Measurements from ENCODE around the gene ARSG.
"Not testable (repeated sequence)": the region's sequence is repeated elsewhere in the genome, so short reads cannot be mapped to it uniquely, and the experiment has no call there.

Gene ARSG

DNA sequence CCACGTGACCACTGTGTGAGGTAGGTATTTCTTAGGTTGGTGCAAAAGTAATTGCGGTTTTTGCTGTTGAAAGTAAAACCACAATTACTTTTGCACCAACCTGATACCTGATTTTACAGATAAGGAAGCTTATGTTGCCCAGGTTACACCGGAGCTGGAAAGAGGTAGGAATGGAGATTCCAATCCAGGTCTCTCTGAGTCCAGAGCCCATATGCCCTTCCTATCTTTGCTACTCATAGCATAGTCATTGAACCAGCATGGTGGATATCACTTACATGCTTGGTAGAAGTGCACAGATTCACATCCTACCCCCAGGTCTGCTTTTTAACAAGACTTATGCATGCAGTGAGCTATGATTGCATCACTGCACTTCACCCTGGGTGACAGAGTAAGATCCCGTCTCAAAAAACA is 61.8 kb downstream of the ARSG start:
- TF ChIP-seq, protein P1, sequence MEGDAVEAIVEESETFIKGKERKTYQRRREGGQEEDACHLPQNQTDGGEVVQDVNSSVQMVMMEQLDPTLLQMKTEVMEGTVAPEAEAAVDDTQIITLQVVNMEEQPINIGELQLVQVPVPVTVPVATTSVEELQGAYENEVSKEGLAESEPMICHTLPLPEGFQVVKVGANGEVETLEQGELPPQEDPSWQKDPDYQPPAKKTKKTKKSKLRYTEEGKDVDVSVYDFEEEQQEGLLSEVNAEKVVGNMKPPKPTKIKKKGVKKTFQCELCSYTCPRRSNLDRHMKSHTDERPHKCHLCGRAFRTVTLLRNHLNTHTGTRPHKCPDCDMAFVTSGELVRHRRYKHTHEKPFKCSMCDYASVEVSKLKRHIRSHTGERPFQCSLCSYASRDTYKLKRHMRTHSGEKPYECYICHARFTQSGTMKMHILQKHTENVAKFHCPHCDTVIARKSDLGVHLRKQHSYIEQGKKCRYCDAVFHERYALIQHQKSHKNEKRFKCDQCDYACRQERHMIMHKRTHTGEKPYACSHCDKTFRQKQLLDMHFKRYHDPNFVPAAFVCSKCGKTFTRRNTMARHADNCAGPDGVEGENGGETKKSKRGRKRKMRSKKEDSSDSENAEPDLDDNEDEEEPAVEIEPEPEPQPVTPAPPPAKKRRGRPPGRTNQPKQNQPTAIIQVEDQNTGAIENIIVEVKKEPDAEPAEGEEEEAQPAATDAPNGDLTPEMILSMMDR (IDR thresholded peaks at IDR 0.05; ENCODE audit: low read depth, low read length), result no peak
- TF ChIP-seq MYC (IDR thresholded peaks at IDR 0.05; ENCODE audit: low read depth, low read length), result no peak
- no peak for TF ChIP-seq POLR2A (IDR thresholded peaks at IDR 0.05; ENCODE audit: extremely low read depth, insufficient read length)
- H3K4me3 ChIP-seq (ENCODE audit: low read depth, low read length), result no peak overlapping the region
- peak; percentile 33 for DNase-seq (ENCODE audit: low read depth)

DNA sequence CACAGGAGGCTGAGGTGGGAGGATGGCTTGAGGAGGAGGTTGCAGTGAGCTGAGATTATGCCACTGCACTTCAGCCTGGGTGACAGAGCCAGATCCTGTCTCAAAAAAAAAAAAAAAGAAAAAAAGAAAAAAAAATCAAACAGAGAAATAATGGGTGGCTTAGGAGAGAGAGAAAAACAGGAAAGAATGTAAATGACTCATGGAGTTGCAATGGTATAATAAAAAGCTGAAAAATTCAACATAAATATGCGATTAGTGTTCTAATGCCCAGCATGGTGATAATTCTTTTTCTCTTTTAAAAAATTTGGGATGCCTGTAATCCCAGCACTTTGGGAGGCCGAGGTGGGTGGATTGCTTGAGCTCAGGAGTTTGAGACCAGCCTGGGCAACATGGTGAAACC is 63.0 kb downstream of the ARSG start:
- DNase-seq (ENCODE audit: low read depth); H3K4me3 ChIP-seq (ENCODE audit: low read depth, low read length): not testable (repeated sequence)

DNA sequence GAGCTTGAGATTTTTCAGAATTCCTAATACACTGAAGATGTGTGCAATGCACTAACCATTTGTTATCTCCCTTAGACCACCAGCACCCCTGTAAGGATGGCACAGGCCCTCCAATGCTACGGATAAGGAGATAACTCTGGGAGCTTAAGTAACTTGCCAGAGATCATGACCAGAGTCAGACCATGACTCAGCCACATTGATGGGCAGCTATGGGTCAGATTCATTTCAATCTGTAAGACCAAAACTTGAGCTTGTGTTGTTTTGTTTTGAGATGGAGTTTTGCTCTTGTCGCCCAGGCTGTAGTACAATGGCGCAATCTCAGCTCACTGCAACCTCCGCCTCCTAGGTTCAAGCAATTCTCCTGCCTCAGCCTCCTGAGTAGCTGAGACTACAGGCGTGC is 63.8 kb downstream of the ARSG start:
- not testable (repeated sequence) for H3K4me3 ChIP-seq (ENCODE audit: low read depth, low read length)
- DNase-seq (ENCODE audit: low read depth), result peak; percentile 35

- TF ChIP-seq, protein P2, sequence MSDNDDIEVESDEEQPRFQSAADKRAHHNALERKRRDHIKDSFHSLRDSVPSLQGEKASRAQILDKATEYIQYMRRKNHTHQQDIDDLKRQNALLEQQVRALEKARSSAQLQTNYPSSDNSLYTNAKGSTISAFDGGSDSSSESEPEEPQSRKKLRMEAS (IDR thresholded peaks at IDR 0.05; ENCODE audit: low read depth, low read length), result peak; percentile 66
- TF ChIP-seq POLR2A (IDR thresholded peaks at IDR 0.05; ENCODE audit: extremely low read depth, insufficient read length) (no peak), MYC (IDR thresholded peaks at IDR 0.05; ENCODE audit: low read depth, low read length) (peak; percentile 47; the same call in 1 of the 2 replicates)
- TF ChIP-seq, protein P1 (IDR thresholded peaks at IDR 0.05; ENCODE audit: low read depth, low read length), result no peak
- peak overlapping the region; percentile 59 for H3K4me3 ChIP-seq (ENCODE audit: low read depth, low read length)
- DNase-seq (ENCODE audit: low read depth), result peak; percentile 92
These were observed 65.2 kb downstream of the ARSG start for GRCh38 chr17:68356520-68356919.

GRCh38 chr17:68356949-68357455 is 65.7 kb downstream of the ARSG start:
- H3K4me3 ChIP-seq (ENCODE audit: low read depth, low read length), result peak overlapping the region; percentile 59

GRCh38 chr17:68357886-68358285 is 66.6 kb downstream of the ARSG start:
- DNase-seq (ENCODE audit: low read depth), result no peak
- H3K4me3 ChIP-seq (ENCODE audit: low read depth, low read length), result peak overlapping the region; percentile 59
- TF ChIP-seq POLR2A (IDR thresholded peaks at IDR 0.05; ENCODE audit: extremely low read depth, insufficient read length) (no peak), MYC (IDR thresholded peaks at IDR 0.05; ENCODE audit: low read depth, low read length) (no peak)
- TF ChIP-seq, protein P1 (IDR thresholded peaks at IDR 0.05; ENCODE audit: low read depth, low read length), result no peak
- TF ChIP-seq, protein P2 (IDR thresholded peaks at IDR 0.05; ENCODE audit: low read depth, low read length), result no peak

More at GRCh38 chr17:68356949-68357455, 65.7 kb downstream of the ARSG start:
- no peak for TF ChIP-seq POLR2A (IDR thresholded peaks at IDR 0.05; ENCODE audit: extremely low read depth, insufficient read length)
- TF ChIP-seq, protein P2 (IDR thresholded peaks at IDR 0.05; ENCODE audit: low read depth, low read length), result no peak
- TF ChIP-seq MYC (IDR thresholded peaks at IDR 0.05; ENCODE audit: low read depth, low read length), result no peak
- TF ChIP-seq, protein P1 (IDR thresholded peaks at IDR 0.05; ENCODE audit: low read depth, low read length), result no peak
- peak; percentile 30 for DNase-seq (ENCODE audit: low read depth)

- no peak overlapping the region for H3K4me3 ChIP-seq (ENCODE audit: low read depth, low read length)
- TF ChIP-seq, protein P2 (IDR thresholded peaks at IDR 0.05; ENCODE audit: low read depth, low read length), result no peak
- TF ChIP-seq MYC (IDR thresholded peaks at IDR 0.05; ENCODE audit: low read depth, low read length) (no peak), POLR2A (IDR thresholded peaks at IDR 0.05; ENCODE audit: extremely low read depth, insufficient read length) (no peak)
- TF ChIP-seq, protein P1 (IDR thresholded peaks at IDR 0.05; ENCODE audit: low read depth, low read length), result no peak
- no peak for DNase-seq (ENCODE audit: low read depth)
These were observed 68.7 kb downstream of the ARSG start for GRCh38 chr17:68359791-68360535.
